Stimulated activated CD8-positive, alpha-beta memory T cell treated with anti-CD3 and anti-CD28 coated beads, Interleukin-4, amount 100 ng/mL, for 48 hours (primary cell): Measurements from ENCODE around the gene SPRR1A.

Source experiments
- DNase-seq: peaks from one replicate; pipeline ENCODE4 v3.0.0-alpha.2; 2020

The SPRR1A gene

DNA sequence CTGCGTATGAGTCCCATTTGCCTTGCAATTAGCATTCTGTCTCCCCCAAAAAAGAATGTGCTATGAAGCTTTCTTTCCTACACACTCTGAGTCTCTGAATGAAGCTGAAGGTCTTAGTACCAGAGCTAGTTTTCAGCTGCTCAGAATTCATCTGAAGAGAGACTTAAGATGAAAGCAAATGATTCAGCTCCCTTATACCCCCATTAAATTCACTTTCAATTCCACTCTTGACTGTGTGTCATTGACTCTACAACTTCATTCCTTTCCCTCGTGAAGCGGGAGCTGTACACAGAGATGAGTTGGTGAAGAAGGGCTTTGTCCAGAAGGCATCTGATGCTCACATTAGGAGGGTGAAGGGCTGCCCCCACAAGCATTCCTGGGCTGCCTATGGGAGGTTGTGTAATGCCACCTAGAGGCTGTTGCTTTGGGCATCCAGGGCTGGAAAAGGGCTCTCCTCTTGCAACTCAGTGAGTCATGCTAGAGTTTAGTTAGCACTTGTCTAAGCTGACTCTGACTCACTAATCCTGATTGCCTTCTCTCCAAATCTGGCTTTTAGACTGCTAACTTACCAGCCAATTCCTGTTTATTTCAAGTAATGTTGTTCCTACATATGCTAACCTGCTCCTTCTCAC is 48.9 kb downstream of the SPRR1A start:
- DNase-seq: no peak

DNA sequence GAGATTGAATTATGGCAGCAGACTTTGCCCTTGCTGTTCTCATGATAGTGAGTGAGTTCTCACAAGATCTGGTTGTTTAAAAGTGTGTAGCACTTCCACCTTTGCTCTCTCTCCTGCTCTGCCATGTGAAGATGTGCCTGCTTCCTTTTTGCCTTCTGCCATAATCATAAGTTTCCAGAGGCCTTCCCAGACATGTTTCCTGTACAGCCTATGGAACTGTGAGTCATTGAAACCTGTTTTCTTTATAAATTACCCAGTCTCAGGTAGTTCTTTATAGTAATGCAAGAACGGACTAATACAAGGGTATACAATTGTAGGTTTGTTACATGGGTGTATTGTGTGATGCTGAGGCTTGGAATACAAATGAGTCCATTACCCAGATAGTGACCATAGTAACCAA is 51.3 kb downstream of the SPRR1A start:
- no peak for DNase-seq
